Activated T-cell treated with anti-CD3 and anti-CD28 coated beads for 4 hours (primary cell): ENCODE results near the gene KCND3.

Experiments used
- DNase-seq: peaks from one replicate; pipeline ENCODE4 v3.0.0-alpha.2; 2020

Gene KCND3

DNA sequence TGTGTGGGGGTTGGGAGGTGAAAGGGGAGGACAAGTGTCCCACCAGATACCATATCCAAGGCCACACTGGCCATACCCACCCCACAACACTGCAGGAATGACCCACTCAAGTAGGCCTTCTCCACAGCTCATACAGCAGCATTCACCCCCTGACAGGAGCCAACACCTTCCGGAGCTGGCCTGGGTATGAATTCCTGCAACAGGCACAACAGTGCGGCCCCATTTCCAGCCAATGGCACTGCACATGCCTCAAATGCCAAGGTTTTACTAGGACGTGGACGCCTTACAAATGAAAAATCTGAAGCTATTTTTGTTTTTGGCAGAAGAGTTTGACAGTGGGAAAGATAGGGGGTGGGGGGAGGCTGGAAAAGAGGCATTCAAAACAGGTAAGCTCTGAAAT, 2.0 kb downstream of the KCND3 start:
- no peak for DNase-seq

DNA sequence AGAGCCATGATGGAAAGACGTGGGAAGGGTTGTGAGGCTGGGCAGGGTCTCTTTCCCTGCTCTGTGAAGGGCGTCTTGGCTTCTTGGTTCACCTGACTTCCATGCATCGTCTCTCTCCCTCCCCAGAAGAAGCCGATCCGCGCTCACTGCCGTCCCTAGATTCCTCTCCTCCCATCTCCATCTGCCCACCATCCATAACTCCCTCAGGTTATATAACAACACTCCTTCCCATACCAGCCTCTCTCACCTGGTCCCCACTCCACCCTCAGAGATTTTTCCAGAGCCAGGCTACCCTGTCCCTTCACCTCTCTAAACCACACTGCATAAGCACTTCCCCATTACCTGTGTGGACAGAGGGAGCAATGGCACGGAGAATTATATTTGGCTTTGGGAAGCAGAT, 6.0 kb downstream of the KCND3 start:
- no peak for DNase-seq

DNA sequence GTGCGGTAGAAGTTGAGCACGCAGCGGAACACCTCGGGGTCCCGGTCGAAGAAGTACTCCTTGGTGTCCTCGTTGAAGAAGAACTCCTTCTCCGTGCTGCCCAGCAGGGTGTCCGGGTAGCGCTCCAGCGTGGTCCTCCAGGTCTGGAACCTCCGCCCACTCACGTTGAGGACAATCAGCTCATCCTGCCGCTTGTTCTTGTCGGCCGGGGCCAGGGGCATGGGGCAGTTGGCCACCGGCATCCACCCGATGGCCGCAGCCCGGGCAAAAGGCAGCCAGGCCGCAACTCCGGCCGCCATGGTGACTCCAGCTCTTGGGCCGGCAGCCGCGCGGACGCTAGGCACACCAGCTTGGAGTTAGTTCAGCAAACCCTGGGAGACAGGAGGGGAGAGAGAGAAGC, 7.0 kb downstream of the KCND3 start:
- DNase-seq = no peak

GRCh38 chr1:111981871-111982270, 7.6 kb downstream of the KCND3 start:
- DNase-seq = no peak

- DNase-seq = no peak
Measured at GRCh38 chr1:111981090-111981489, 8.4 kb downstream of the KCND3 start.

DNA sequence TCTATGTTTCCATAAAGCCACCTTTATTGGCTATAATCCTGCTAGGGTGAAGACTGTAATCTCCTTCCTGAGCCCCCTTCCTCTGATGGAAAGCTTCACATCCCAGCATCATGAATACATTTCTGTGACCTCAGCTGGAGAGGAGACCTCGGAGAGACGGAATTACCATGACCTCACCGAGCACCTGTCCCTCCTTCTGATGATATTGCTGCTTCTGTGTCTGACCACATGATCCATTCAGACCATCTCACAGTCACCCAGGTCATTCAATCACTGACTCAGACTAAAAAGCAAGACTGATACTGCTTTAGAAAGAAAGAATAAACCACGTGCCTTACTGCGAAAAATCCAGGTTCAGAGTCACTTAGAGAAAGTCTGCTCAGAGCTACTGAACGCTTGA, 8.8 kb downstream of the KCND3 start:
- DNase-seq = no peak

- no peak for DNase-seq
Measured at GRCh38 chr1:111978695-111979094, 10.8 kb downstream of the KCND3 start.

- no peak for DNase-seq
Measured at GRCh38 chr1:111977378-111977777, 12.1 kb downstream of the KCND3 start.

DNA sequence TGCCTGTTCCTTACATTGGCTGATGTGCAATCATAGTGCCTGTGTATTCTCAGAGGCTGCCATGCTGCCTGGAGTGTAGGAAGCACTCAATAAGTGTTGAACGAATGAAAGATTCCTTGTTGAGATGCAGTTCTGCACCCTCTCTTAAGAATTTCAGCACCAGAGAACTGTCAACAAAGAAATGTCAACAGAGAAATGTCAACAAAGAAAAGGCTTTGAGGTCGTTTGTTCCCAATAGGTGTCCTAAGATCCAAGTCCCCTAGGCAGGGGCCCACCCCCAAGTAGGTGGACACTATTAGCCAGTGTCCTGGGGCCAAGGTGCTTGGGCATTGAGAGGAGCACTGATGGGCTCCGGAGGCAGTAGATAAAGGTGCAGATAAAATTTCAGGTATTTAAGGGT, 12.6 kb downstream of the KCND3 start:
- no peak for DNase-seq

GRCh38 chr1:111976332-111976731, 13.1 kb downstream of the KCND3 start:
- no peak for DNase-seq

DNA sequence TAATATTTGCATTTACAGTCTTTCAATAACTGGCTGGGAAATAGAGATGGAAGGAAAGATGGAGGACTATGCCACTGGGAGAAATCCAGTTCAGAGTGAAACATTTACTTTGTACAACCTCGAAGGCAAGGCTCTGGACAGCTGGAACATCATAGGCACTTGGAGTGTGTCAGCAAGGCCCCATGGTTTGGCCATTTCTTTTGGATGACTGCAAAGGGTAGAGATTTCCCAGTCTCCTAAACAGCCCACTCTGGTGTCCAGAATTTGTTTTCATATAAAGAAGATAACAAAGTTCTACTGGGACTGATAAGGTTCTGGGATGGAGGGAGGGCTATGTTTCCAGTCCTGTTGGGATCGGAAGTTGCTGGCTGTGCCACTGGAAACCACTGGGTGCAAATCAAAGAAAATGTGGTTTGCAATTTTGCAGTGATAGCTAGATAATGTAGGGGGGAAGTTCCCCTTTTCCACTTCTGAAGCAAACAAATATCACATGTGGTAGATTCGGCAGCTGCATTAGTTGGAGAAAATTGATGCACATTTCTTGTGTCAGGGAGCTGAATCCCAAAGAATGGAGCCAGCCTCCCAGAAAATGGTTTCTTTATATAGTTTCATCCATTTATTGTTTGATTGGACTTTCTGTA, 16.2 kb downstream of the KCND3 start:
- DNase-seq = no peak

GRCh38 chr1:111971396-111971795, 18.1 kb downstream of the KCND3 start:
- DNase-seq = no peak

DNA sequence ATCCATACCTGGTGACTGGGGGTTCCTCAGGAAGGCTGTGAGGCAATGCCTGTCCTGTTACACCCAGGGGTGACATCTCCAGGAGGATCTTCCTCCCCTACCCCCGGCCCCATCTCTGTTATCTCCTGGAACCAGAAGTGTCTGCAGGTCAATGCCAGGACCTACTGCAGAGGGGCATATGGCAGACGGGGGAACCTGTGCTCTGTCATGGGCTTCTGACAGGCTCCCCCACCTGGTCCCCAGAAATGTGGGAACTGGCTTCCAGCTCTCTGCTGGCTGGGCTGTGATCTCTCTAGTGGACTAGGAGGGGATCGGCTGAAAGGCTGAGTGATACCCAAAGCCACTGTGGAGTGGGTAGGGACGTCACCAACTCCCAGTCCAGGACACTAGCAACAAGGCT, 21.0 kb downstream of the KCND3 start:
- DNase-seq = no peak

GRCh38 chr1:111967886-111968285, 21.6 kb downstream of the KCND3 start:
- no peak for DNase-seq

DNA sequence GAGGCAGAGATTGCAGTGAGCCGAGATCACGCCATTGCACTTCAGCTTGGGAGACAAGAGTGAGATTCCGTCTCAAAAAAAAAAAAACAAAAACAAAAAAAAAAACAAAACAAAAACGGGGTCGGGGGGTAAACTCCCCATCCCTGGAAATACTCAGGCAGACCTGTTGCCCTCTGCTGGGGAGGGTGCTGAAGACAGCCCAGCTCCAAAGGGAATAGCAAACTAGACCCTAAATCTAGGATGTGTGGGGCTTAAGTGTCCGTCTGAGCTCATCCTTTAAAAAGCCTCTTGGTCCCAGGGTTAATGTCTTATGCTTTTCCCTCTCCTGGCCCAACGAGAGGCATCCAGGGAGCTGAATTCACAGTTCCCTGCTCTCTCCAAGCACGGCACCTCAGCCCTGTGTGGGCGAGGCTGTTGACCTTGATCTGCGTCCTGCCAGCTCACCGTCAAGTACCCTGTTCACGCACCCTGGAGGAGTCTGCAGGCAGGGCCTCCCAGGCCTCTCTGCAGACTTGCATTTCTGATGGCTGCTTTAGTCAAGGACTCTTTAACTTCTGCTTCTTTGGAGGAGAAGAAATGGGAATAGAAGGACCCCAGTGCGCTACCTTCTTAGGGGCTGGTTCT, 22.3 kb downstream of the KCND3 start:
- no peak for DNase-seq

DNA sequence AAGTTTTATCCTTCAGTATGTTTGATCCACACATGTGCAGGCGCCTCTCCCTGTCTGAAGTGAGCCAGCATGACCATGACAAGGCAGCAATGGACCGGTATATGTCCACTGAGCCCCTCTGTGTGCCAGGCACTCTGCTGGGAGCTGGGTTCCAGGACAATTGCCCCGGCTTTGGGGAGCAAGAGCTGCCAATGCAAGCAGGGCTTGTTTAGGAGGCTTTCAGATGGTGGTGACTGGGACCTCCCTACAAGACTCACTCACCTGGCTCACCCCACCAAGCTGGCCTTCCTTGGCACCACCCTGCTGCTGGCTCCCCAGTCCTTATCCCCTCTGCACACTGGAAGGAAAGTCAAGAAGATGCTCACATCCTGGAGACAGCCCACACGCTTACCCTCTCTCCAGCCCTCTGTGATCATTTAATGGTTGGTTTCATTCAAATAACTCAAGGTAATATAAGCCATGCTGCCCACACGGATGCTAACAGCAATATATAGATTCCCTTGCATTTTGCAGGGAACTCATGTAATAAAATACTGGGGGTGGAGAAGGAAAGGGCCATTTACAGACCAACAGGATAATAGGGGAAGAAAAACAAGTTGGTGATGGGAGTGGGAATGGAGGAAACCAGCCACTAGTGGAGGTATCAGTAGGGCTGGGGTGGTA, 23.6 kb downstream of the KCND3 start:
- no peak for DNase-seq

DNA sequence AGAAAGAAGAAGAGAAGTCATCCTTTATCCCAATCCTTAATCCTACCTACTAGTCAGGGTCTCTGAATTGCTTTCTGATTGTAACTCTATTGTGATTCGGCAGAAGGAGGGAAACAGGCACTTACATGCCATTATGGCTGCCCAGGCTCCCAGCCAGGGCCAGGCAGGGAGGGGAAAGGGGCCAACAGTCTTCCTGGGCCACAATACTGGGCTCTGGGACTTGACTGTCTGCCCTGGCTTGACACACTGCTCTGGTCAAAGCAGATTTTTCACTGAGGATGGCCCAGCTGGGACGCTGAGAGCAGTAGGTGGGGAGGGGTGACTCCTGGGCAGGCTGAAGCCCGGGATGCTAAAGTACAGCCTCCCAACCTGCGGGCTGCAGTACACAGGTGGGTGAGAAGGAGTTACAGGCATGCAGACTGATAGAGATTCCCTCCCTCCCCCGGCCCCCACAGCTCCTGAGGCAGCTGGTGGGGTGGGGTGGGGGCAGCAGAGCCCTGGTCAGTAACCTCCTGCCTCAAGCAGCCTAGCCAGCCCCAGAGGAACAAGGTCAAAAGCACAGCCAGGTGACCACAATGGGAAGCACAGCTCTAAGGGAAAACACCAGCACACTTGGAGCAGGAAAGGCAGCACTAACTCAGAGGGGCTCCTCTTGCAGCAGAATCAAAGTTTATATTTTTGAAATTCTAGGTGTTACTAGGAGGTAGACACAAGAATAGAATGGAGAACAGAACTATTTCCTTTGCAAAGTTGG, 25.3 kb downstream of the KCND3 start:
- DNase-seq = no peak

- no peak for DNase-seq
Measured at GRCh38 chr1:111961773-111962565, 27.5 kb downstream of the KCND3 start.

DNA sequence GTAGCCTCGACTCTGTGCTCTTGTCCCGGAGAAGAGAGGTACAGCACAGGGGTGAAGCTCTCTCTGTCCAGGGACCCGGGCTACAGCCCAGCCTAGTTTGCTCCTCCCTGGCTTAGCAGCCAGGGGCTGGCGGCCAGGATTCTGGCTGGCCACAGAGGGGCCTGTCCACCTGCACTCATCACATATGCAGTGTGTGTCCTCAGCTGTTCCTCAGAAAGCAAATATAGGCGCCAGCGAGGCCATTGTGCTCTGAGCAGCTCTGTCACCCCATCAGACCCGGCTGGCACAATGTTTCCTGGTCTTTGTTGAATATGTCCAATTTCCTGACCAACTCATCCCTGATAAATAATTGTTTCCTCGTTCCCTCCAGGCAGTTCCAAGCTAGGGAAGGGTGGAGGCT, 28.5 kb downstream of the KCND3 start:
- DNase-seq = no peak

- no peak for DNase-seq
Measured at GRCh38 chr1:111959436-111959835, 30.0 kb downstream of the KCND3 start.

GRCh38 chr1:111958851-111959250, 30.6 kb downstream of the KCND3 start:
- DNase-seq = no peak

GRCh38 chr1:111958075-111958474, 31.4 kb downstream of the KCND3 start:
- no peak for DNase-seq

DNA sequence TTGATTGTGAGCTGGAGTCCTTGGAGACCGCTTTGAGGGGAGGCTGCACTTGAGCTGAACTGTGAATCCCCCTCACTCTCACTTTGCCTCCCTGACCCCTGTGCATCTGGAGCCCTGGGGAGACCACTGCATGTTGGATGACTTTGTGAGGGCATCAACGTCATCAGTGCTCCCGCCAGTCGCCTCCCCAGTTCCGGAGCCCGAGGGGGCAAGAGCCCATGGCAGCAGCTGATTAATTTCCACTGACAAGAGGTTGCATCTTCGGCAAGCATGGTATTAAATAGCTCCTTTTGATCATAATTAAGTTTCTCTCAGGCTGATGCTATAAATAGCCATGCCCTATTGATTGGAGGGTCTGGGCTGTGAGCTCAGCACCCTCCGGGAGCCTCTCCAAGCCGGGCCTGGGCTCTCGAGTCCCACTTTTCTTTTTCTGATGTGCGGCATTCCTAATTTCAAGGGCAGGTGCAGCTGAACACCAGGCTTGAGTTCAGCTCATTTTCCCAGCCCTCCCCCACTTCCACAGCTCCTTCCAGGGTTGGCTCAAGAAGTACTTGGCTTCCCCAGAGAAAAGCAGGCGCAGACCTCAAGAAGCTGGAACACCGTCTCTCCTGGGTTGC, 33.2 kb downstream of the KCND3 start:
- DNase-seq = no peak
